ENCODE results near the gene IL16.
"Not testable (repeated sequence)": the region's sequence is repeated elsewhere in the genome, so short reads cannot be mapped to it uniquely, and the experiment has no call there.

Gene IL16

DNA sequence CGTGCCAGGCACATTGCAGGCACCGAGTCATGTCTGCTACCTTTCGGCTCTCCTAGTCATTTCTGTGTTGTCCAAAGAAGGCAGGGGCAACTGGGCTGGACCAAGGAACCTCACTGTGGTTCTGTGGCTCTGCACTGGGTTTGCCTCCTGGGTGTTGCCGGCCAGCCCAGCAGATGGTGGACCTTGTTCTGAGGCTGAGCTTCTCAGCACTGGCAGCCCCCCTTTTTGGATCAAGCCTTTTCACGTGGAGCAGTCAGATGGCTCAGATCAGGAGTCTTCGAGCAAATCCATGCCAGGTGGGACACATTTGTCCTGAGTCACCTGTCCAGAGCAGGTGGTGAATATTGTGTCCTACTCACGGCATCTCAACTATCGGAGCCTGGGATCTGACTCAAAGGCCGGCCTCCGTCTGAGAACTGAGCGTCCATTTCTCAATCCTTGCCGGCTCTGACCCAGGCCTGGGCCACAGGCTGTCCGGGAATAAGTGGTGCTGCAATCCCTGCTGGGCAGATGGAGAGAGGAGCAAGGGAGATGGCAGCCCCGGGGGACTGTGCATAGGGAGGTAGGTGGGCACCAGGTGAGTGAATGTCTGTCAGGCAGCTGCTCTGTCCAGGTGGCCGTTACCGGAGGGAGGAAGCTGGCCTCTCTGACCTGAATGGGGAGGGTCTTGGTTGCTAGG lies at the start of gene IL16:
Gene IL16 (plus strand): TSS at position 304 of the 679 bp plus-strand sequence. CDS start 28,521 bp downstream, outside the sequence.
- DNase-seq (ENCODE audit: low read depth): no peak

- DNase-seq (ENCODE audit: low read depth): no peak
These were observed 45.3 kb upstream of the IL16 start for GRCh38 chr15:81151389-81151788.

- no peak for DNase-seq (ENCODE audit: low read depth)
These were observed 44.3 kb upstream of the IL16 start for GRCh38 chr15:81152339-81152738.

DNA sequence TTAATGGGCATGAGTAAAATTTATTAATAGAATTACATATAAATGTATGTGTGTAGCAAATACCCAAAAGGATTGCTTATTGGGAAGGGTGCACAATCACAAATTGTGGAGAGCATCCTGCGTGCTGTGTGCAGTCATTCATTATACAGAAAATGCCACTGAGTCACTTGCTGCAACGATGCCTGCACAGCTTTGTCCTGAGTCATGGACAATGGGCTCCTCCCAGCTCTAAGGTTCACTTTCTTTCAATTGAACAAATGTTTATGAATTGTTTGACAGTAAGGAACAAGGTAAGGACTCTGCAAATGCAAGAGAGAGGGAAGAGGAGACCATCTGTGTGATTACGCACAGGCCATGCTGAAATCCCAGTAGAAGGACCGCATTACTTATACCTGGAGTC lies 43.9 kb upstream of the IL16 start:
- DNase-seq (ENCODE audit: low read depth): no peak

- peak; percentile 43 for DNase-seq (ENCODE audit: low read depth)
These were observed 41.1 kb upstream of the IL16 start for GRCh38 chr15:81155375-81156218.

DNA sequence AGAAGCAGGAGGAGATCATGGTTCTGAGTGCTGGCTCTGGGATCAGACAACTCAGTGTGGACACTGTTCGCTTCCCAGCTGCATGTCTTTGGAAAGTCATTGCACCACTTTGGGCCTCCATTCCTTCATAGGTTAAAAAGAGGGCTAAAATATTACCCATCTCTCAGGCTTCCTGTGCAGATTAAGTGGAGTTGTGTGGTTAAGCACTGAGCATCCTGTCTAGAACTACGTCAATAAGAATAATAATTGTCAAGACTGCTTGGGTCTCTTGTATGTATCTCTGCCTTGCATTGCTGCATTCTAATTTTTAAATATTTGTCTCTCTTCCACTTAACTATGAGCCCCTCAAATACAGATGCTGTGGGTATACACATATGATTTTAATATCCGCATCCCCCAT lies 40.4 kb upstream of the IL16 start:
- no peak for DNase-seq (ENCODE audit: low read depth)

DNA sequence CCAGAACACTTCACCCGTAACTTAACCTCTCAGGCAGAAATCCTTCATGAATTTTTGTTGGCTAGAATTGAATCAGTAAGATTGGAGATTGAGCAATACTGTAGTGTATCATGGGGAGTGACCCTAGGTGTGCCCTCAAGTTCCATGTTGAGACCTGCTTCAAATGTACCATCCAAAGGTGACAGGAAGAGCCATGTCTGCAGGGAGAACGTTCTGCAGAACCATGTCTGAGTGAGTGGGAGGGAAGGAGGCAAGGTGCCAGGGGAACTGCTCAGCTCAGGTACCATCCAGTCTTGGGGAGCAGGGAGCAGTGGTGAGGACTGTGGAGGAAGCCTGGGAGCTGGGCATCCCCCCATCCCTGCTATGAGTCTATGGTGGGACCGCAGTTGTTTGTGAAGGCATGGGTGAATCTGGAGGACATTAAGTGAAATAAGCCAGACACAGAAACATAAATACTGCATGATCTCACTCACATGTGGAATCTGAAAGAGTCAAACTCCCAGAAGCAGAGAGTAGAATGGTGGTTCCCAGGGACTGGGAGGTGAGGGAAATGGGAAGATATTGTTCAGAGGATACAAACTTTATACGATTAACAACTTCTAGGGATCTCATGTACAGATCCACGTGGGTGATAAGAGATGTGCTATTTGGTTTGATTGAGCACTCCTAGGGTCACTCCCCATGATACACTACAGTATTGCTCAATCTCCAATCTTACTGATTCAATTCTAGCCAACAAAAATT lies 39.3 kb upstream of the IL16 start:
- no peak for DNase-seq (ENCODE audit: low read depth)

DNA sequence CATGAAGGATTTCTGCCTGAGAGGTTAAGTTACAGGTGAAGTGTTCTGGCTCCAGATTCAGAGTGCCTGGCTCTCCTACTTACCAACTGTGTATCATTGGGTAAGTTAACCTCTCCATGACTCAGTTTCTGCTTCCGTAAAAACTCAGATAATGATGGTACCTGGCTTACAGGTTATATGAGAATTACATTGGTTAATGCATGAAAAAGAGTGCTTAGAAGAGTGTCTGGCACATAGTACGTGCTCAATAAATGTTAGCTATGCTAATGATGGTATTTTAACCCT lies 38.8 kb upstream of the IL16 start:
- no peak for DNase-seq (ENCODE audit: low read depth)

DNA sequence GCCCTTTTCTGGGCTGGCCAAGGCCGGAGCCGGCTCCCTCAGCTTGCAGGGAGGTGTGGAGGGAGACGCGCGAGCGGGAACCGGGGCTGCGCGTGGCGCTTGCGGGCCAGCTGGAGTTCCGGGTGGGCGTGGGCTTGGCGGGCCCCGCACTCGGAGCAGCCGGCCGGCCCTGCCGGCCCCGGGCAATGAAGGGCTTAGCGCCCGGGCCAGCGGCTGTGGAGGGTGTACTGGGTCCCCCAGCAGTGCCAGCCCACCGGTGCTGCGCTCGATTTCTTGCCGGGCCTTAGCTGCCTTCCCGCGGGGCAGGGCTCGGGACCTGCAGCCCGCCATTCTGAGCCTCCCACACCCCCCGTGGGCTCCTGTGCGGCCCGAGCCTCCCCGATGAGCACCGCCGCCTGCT lies 38.1 kb upstream of the IL16 start:
- not testable (repeated sequence) for DNase-seq (ENCODE audit: low read depth)

GRCh38 chr15:81160312-81161159 lies 36.1 kb upstream of the IL16 start:
- peak; percentile 84 for DNase-seq (ENCODE audit: low read depth)

DNA sequence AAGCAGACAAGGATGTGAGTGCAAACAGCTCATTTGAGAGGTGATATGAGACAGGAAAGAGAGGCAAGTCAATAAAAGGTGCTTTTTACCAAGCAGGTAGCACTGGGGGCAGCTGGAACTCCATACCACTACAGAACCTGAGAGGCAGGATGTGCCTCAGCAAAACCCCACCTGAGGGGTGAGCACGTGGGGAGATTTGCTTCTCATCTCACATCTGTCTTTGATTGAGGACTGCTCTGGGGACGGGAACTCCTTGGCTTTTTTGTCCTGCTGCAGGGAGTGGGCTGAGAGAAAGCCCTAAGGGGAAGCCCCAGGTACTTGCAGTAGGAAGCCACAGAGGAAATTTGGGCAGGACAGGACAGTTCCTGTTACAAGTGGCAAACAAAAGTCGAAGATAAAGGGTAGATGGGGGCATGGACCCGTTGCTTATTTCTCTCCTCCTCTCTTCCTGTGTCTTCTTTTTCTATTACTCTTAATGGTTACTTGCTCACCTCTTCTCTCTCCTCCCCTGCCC lies 35.5 kb upstream of the IL16 start:
- DNase-seq (ENCODE audit: low read depth): no peak

DNA sequence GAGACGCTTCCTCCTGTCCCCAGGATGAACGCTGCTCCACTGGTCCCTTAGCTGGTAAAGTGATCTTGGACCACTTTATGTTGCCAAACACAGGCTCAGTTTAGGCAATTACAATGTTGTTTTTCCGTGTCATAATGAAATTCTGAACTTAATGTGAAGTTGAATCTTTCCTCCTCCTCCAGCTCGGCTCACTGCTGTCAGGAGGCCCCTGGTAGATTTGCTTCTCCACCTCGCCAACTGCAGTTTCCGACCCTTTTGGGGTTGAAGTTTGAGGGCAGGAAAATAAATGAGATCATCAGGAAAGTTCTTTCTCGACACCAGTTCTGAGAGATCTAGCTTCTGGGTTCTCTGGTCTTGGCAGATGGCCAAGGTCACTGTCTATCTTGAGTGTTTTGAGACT lies 34.8 kb upstream of the IL16 start:
- DNase-seq (ENCODE audit: low read depth): no peak

- DNase-seq (ENCODE audit: low read depth): no peak
These were observed 32.5 kb upstream of the IL16 start for GRCh38 chr15:81163961-81164800.

GRCh38 chr15:81165535-81165934 lies 31.1 kb upstream of the IL16 start:
- no peak for DNase-seq (ENCODE audit: low read depth)

DNA sequence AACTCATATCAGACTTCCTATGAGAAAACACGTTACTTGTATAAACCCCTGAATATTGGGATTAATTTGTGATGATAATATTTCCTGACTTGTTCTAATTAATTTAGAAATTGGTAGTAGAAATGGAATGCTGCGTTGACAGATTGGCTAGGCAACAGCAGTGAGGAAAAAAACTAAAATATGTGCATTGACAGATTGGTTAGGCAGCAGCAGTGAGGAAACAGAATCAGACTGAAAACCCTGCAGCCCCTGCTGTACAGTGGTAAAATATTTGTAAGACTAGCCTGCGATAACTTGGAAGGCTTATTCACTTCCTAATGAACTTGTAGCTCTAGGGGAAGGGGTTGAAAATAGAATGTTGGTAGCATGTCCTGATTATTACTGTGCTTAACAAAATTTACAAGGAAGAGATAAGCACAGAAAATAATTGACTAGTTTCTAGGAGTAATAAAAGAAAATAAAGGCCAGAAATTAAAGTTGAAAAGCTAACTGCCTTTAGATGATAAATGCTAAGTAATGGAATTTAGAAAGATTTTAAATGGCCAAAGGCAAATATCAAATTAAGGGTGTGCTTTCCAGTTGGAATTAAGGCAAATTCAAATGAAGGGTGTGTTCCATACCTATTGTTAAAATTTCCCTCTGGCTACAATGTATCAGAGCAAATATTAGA lies 29.9 kb upstream of the IL16 start:
- DNase-seq (ENCODE audit: low read depth): no peak

GRCh38 chr15:81168131-81168526 lies 28.6 kb upstream of the IL16 start:
- no peak for DNase-seq (ENCODE audit: low read depth)

DNA sequence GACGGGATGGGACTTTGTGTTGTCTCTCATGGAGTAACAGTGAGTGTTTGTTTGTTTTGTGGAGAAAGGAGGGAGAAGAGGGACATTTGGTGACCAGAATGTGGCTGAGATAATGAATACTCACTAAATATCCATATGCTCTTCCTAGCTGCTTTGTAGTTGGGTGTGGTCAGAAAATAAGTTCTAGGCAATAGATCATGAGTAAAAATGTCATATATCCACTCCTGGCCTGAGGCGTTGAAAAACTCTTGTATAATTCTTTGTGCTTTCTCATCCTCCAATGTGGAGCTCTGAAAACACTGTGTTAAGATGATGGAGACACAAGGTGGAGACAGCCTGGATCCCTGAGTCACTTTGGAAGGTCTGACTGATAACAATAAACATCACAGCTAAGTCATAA lies 28.0 kb upstream of the IL16 start:
- DNase-seq (ENCODE audit: low read depth): no peak

DNA sequence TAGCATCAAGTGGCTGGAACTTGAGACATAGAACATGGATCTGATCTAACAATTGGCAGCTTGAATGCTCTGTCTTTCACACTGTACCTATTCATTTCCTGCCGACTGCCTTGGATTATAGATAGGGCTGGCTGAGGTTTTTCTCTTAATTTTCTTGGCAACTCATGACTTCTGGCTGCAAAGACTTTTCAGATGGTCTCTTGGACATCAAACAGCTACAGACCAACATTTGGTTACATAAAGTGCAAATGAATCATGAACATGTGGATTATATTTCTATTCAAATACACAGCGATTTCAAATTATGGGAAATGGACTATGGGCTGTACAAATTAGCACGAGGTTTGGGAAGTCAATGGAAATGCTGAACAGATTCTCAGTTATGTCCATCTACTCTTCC lies 26.2 kb upstream of the IL16 start:
- no peak for DNase-seq (ENCODE audit: low read depth)

DNA sequence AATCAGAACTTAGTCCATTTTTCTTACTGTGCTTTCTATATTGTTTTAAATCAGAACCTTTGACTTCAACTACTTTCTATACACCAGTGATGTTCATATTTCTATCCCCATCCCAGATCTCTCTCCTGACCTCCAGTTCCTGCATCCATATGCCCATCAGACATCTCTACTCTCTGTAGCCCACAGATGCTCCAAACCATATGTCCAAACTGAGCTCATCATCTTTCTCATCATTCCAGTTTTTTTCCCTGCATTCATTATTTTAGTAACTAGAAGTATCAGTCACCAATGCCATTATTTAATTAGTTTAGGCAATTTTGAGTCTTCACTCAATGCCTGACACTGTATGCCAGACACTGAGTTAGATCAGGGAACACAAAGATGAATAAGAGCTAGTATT lies 25.4 kb upstream of the IL16 start:
- no peak for DNase-seq (ENCODE audit: low read depth)

DNA sequence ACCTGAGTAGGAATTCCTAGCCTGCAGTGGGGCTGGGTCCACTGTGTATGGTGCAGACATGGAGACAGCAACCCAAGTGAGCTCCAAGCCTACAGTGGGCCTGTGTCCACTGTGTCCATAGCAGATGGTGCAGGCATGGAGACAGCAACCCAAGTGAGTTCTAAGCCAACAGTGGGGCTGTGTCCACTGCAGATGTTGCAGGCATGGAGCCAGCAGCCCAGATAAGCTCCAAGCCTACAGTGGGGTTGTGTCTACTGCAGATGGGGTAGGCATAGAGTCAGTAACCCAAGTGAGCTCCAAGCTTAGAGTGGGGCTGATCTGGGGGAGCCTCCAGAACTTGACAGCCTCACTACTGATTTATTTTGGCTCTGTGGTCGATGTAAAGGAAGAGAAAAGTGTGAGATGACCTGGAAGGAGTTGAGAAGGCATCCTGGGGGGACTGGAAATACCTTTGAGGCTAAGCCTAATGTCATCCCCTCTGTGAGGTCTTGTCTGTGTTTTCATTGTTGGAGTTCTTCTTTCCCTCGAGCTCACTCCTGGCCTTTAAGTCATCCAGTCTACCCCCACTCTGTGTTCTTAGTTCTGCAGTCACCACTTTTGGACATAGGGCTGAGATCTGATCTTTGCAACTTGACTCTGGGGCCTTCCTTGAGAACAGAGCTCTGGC lies 22.4 kb upstream of the IL16 start:
- no peak for DNase-seq (ENCODE audit: low read depth)

Data from GM04504 (cell line).